Type B pancreatic cell (in vitro differentiated cells): ENCODE measurements around the gene MUC4. TPM values are rescaled to one million over a fixed set of nuclear protein-coding genes. Genes with fewer than 3 reads are reported as not detected.
"Not testable (repeated sequence)": the region's sequence is repeated elsewhere in the genome, so short reads cannot be mapped to it uniquely, and the experiment has no call there.

ENCODE experiments used
- DNase-seq: peaks from one replicate; pipeline ENCODE4 v3.0.0; 2021; ENCODE audit warnings: mixed read lengths; ENCODE audit not compliant: unreplicated experiment; ENCODE audit errors: extremely low spot score
- H3K27ac Mint-ChIP-seq: 2 replicates; pipeline ENCODE4 v1.8.0; 2021; ENCODE audit warnings: mild to moderate bottlenecking, mixed read lengths
- H3K27me3 Mint-ChIP-seq: 2 replicates; pipeline ENCODE4 v1.8.0; 2021; ENCODE audit warnings: mixed read lengths
- H3K36me3 Mint-ChIP-seq: 2 replicates; pipeline ENCODE4 v1.8.0; 2021; ENCODE audit warnings: mixed read lengths
- H3K4me1 Mint-ChIP-seq: one replicate; pipeline ENCODE4 v1.8.0; 2021; ENCODE audit warnings: mixed read lengths; ENCODE audit not compliant: unreplicated experiment
- H3K4me3 Mint-ChIP-seq: 2 replicates; pipeline ENCODE4 v1.8.0; 2021; ENCODE audit warnings: mild to moderate bottlenecking, mixed read lengths
- H3K9me3 Mint-ChIP-seq: 2 replicates; pipeline ENCODE4 v1.8.0; 2021; ENCODE audit warnings: mixed read lengths
- CTCF ChIP-seq: fragments of 200-600 bp; sonication (generic); conservative IDR thresholded peaks from 2 replicates; pipeline ENCODE4 v1.5.0; 2021; ENCODE audit warnings: antibody characterized with exemption, mild to moderate bottlenecking
- total RNA-seq: library from RNA; stranded (reverse); gene quantifications from 2 replicates; pipeline ENCODE4 v1.2.1, GENCODE V29; 2021; ENCODE audit warnings: low replicate concordance

Gene MUC4
- total RNA-seq, 1 donor from 2014 or later: 2.4 TPM

GRCh38 chr3:195794708-195795107, 17.0 kb downstream of the MUC4 start:
- no peak for TF ChIP-seq CTCF
- H3K27ac Mint-ChIP-seq: no peak overlapping the region
- no peaks in the 10 kb centered on the region for H3K36me3 Mint-ChIP-seq

GRCh38 chr3:195792621-195793020, 19.1 kb downstream of the MUC4 start:
- H3K4me3 Mint-ChIP-seq, H3K27me3 Mint-ChIP-seq, DNase-seq, H3K27ac Mint-ChIP-seq, H3K9me3 Mint-ChIP-seq, H3K4me1 Mint-ChIP-seq, H3K36me3 Mint-ChIP-seq: not testable (repeated sequence)

More at GRCh38 chr3:195794708-195795107, 17.0 kb downstream of the MUC4 start:
- H3K4me1 Mint-ChIP-seq: no peaks in the 10 kb centered on the region
- DNase-seq: no peak
- no peaks in the 10 kb centered on the region for H3K9me3 Mint-ChIP-seq
- no peaks in the 10 kb centered on the region for H3K27me3 Mint-ChIP-seq
- H3K4me3 Mint-ChIP-seq: no peak overlapping the region

- TF ChIP-seq CTCF: no peak
- H3K27ac Mint-ChIP-seq: no peak overlapping the region
- no peaks in the 10 kb centered on the region for H3K9me3 Mint-ChIP-seq
Observed at GRCh38 chr3:195790901-195791300, 20.8 kb downstream of the MUC4 start.

GRCh38 chr3:195788711-195789581, 22.8 kb downstream of the MUC4 start:
- no peak overlapping the region for H3K27ac Mint-ChIP-seq
- TF ChIP-seq CTCF: no peak
- no peak overlapping the region for H3K4me3 Mint-ChIP-seq
- no peak for DNase-seq
- H3K4me1 Mint-ChIP-seq: no peaks in the 10 kb centered on the region
- H3K27me3 Mint-ChIP-seq: peaks cover 5% of the 10 kb centered on the region
- H3K36me3 Mint-ChIP-seq: peaks cover 2% of the 10 kb centered on the region
- H3K9me3 Mint-ChIP-seq: no peaks in the 10 kb centered on the region

More at GRCh38 chr3:195790901-195791300, 20.8 kb downstream of the MUC4 start:
- H3K4me3 Mint-ChIP-seq: no peak overlapping the region
- no peaks in the 10 kb centered on the region for H3K4me1 Mint-ChIP-seq
- peaks cover under 1% of the 10 kb centered on the region for H3K27me3 Mint-ChIP-seq
- H3K36me3 Mint-ChIP-seq: no peaks in the 10 kb centered on the region
- no peak for DNase-seq

- not testable (repeated sequence) for DNase-seq, H3K36me3 Mint-ChIP-seq, H3K9me3 Mint-ChIP-seq, H3K27me3 Mint-ChIP-seq, H3K27ac Mint-ChIP-seq, H3K4me1 Mint-ChIP-seq, H3K4me3 Mint-ChIP-seq
Observed at GRCh38 chr3:195785781-195786405, 25.8 kb downstream of the MUC4 start.

GRCh38 chr3:195784031-195784430, 27.7 kb downstream of the MUC4 start:
- DNase-seq, H3K27me3 Mint-ChIP-seq, H3K9me3 Mint-ChIP-seq, H3K4me1 Mint-ChIP-seq, H3K4me3 Mint-ChIP-seq, H3K36me3 Mint-ChIP-seq, H3K27ac Mint-ChIP-seq: not testable (repeated sequence)

- not testable (repeated sequence) for H3K4me3 Mint-ChIP-seq, H3K27me3 Mint-ChIP-seq, H3K36me3 Mint-ChIP-seq, DNase-seq, H3K4me1 Mint-ChIP-seq, H3K27ac Mint-ChIP-seq, H3K9me3 Mint-ChIP-seq
Observed at GRCh38 chr3:195781236-195781635, 30.5 kb downstream of the MUC4 start.
